ENCODE data around the gene RAB14.

The RAB14 gene

DNA sequence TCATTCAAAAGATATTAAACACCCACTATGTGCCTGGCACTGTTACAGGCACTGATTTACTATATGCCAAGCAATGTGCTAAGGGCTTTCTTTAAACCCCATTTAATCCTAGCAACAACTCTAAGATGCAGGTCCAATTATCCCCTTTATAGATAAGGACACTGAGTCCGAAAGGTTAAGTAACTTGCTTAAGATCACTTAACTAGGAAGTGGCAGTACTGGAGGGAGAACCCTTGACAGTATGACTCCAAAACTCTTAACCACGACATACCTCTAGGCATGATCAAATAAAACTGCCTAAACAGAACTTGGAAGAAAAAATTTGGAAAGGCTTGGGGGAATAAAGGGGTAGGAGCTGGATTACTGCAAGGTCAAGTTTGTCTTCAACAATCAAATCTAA is 1.7 kb downstream of the RAB14 start:
- Histone ChIP-seq H3K27ac (peak overlapping the region in 6 of 11 experiments; percentile 1 to 97 (median 94); a peak in 8 of 22 replicates), H3K36me3 (no peaks in the 10 kb centered on the region; a peak in 1 of 22 replicates), H4K20me1 (peaks cover 63 to 66% (median 64%) of the 10 kb centered on the region in 11 experiments), H3K9me3 (replicated peaks in 1 of 11) (no peaks in the 10 kb centered on the region), H3K4me1 (peaks cover 27 to 62% (median 59%) of the 10 kb centered on the region in 10 experiments), H3K4me3 (peak overlapping the region; percentile 88 to 100 (median 98)), H3K9ac (peak overlapping the region; percentile 92 to 99 (median 96)), H3K4me2 (peak overlapping the region; percentile 86 to 99 (median 93)), H3K27me3 (no peaks in the 10 kb centered on the region)
- TF ChIP-seq Cebpa-rat (IDR thresholded peaks at IDR 0.05) = no peak

DNA sequence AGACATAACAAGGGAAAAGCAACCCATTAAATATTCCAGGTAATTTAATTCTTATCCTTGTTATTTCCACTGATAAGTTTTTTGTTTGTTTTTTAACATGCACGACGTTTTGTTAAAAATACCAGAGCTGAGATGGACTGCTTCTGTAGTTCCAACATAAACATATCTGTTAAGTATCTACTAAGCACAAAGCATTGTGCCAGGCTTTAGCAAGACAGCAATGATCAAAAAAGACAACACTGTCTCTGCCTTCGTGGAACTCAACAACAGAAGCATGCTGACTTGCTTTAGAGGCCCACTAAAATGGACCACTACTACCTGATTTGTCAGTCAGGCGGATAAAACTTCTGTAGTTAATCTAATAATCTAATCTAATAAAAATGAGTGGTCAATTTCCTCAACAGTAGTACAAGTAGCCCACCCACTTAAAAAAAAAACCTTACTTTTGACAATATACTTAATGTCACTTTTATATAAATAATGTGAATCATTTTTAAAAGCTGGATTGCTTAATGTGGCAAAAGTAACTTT is 3.1 kb downstream of the RAB14 start:
- TF ChIP-seq Cebpa-rat (IDR thresholded peaks at IDR 0.05) = no peak
- H3K27ac ChIP-seq = no peak overlapping the region
- H3K4me3 ChIP-seq = peak overlapping the region in 4 of 10 experiments; percentile 88 to 99 (median 98); a peak in 3 of 20 replicates
- H3K27me3 ChIP-seq = no peaks in the 10 kb centered on the region
- H3K36me3 ChIP-seq = no peaks in the 10 kb centered on the region; a peak in 1 of 22 replicates
- H3K4me2 ChIP-seq = peak overlapping the region; percentile 86 to 99 (median 93)
- H3K9ac ChIP-seq = peak overlapping the region in 7 of 11 experiments; percentile 7 to 99 (median 95); a peak in 6 of 22 replicates
- H3K4me1 ChIP-seq = peaks cover 34 to 73% (median 68%) of the 10 kb centered on the region in 10 experiments
- H3K9me3 ChIP-seq (replicated peaks in 1 of 11) = no peaks in the 10 kb centered on the region
- H4K20me1 ChIP-seq = peaks cover 76 to 79% (median 78%) of the 10 kb centered on the region in 11 experiments

DNA sequence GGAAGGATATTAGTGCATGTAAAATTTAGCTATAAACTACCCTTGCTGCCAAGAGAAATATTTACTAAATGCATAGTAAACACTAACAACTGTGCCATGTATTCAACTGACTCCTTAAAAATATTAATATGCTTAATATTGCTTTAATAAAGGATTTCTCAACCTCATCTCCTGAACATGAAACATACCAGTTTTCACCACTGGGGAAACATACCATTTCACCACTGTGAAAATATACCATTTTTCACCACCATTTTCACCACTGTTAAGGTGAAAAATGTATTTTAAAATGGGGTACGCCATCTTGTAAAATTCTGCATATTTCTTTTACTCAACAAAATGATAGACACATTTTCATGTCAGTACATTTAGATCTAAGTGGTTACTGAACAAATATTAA is 4.5 kb downstream of the RAB14 start:
- no peak overlapping the region for H3K9ac ChIP-seq
- no peaks in the 10 kb centered on the region; a peak in 1 of 22 replicates for H3K36me3 ChIP-seq
- H4K20me1 ChIP-seq = peaks cover 91 to 93% (median 92%) of the 10 kb centered on the region in 11 experiments
- no peak overlapping the region for H3K4me3 ChIP-seq
- no peak for TF ChIP-seq Cebpa-rat (IDR thresholded peaks at IDR 0.05)
- H3K4me1 ChIP-seq = peaks cover 29 to 83% (median 77%) of the 10 kb centered on the region in 10 experiments
- H3K27me3 ChIP-seq = no peaks in the 10 kb centered on the region
- H3K4me2 ChIP-seq = peak overlapping the region in 9 of 11 experiments; percentile 28 to 99 (median 92); a peak in 14 of 22 replicates
- H3K9me3 ChIP-seq (replicated peaks in 1 of 11) = no peaks in the 10 kb centered on the region
- no peak overlapping the region for H3K27ac ChIP-seq

GRCh38 chr9:121196389-121196788 is 5.3 kb downstream of the RAB14 start:
- Histone ChIP-seq H3K4me1 (peaks cover 28 to 87% (median 82%) of the 10 kb centered on the region in 10 experiments), H4K20me1 (peaks cover 97 to 100% (median 99%) of the 10 kb centered on the region in 11 experiments), H3K9me3 (replicated peaks in 1 of 11) (no peaks in the 10 kb centered on the region), H3K9ac (no peak overlapping the region), H3K27me3 (no peaks in the 10 kb centered on the region), H3K36me3 (peaks cover 0 to 2% (median under 1%) of the 10 kb centered on the region in 11 experiments; a peak in 8 of 22 replicates), H3K4me3 (no peak overlapping the region), H3K4me2 (peak overlapping the region; percentile 12 to 99 (median 88); a peak in 16 of 22 replicates), H3K27ac (no peak overlapping the region)
- no peak for TF ChIP-seq Cebpa-rat (IDR thresholded peaks at IDR 0.05)

DNA sequence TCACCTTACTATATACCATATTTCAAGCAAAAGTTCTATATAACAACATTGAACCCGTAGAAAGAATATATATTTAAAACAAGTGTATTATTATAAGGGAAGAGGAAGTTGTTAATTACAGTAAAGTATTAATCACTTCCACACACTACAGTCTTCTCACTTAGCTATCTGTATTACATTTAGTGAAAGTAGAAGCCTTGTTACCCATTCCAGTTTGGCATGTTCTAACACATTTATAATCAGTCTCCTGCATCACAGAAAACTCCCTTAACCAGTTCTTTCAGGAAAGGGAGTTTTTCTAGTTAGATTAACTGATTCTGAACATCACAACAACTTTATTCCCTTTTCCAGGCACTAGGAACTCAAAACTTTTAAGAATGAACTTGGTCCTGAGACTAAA is 6.9 kb downstream of the RAB14 start:
- Histone ChIP-seq H3K4me3 (no peak overlapping the region), H4K20me1 (peaks cover 94 to 100% (median 100%) of the 10 kb centered on the region in 11 experiments), H3K9me3 (replicated peaks in 1 of 11) (no peaks in the 10 kb centered on the region), H3K4me1 (peaks cover 25 to 95% (median 81%) of the 10 kb centered on the region in 10 experiments), H3K36me3 (peaks cover 1 to 18% (median 12%) of the 10 kb centered on the region in 11 experiments; a peak in 19 of 22 replicates), H3K27ac (no peak overlapping the region), H3K9ac (peak overlapping the region in 1 of 11 experiments; percentile 8; a peak in 1 of 22 replicates), H3K4me2 (peak overlapping the region in 7 of 11 experiments; percentile 1 to 99 (median 34); a peak in 10 of 22 replicates), H3K27me3 (no peaks in the 10 kb centered on the region)
- no peak for TF ChIP-seq Cebpa-rat (IDR thresholded peaks at IDR 0.05)

DNA sequence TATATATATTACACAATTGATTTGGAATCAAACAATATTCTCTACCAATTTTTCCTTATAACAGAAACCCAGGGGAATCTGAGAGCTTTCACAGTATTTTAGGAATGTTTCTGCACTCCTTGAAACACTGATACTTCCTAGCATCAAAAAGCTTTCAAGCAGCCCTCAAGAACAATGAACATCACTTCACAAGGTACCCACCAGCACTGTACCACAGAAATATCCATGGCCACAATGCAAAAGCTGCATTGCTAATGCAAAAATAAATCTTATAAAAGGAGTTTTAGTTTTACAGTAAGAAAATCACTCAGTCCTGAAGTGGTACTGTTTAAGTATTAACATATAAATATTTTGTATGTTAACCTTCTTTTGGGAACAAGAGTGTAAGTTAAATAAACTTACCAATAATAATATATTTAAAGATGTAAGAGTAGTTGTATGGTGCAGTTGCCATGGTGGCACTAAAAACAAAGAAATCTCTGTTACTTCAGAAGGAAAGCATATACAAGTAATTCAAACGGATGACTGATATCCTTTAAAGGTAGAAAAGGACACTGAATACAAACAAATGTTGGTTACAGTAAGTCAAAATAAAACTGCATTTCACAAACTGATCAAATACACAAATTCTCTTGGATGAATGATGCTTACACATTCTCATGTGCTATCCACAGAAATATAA is 8.6 kb downstream of the RAB14 start:
- peaks cover 9 to 35% (median 23%) of the 10 kb centered on the region in 11 experiments; a peak in 19 of 22 replicates for H3K36me3 ChIP-seq
- no peaks in the 10 kb centered on the region for H3K9me3 ChIP-seq (replicated peaks in 1 of 11)
- H3K4me1 ChIP-seq = peaks cover 18 to 79% (median 65%) of the 10 kb centered on the region in 10 experiments
- H3K9ac ChIP-seq = peak overlapping the region in 1 of 11 experiments; percentile 43; a peak in 1 of 22 replicates
- TF ChIP-seq Cebpa-rat (IDR thresholded peaks at IDR 0.05) = no peak
- H3K27ac ChIP-seq = peak overlapping the region in 1 of 11 experiments; percentile 25; a peak in 1 of 22 replicates
- H3K27me3 ChIP-seq = no peaks in the 10 kb centered on the region
- H3K4me2 ChIP-seq = peak overlapping the region in 7 of 11 experiments; percentile 14 to 46 (median 21); a peak in 9 of 22 replicates
- H4K20me1 ChIP-seq = peaks cover 84 to 100% (median 100%) of the 10 kb centered on the region in 11 experiments
- H3K4me3 ChIP-seq = no peak overlapping the region

GRCh38 chr9:121192518-121192917 is 9.2 kb downstream of the RAB14 start:
- no peaks in the 10 kb centered on the region for H3K9me3 ChIP-seq (replicated peaks in 1 of 11)
- peaks cover 78 to 100% (median 97%) of the 10 kb centered on the region in 11 experiments for H4K20me1 ChIP-seq
- H3K36me3 ChIP-seq = peaks cover 13 to 40% (median 28%) of the 10 kb centered on the region in 11 experiments; a peak in 19 of 22 replicates
- no peak overlapping the region for H3K9ac ChIP-seq
- H3K4me1 ChIP-seq = peaks cover 14 to 73% (median 59%) of the 10 kb centered on the region in 10 experiments
- TF ChIP-seq Cebpa-rat (IDR thresholded peaks at IDR 0.05) = no peak
- H3K4me2 ChIP-seq = peak overlapping the region in 6 of 11 experiments; percentile 10 to 34 (median 18); a peak in 9 of 22 replicates
- no peak overlapping the region for H3K4me3 ChIP-seq
- no peaks in the 10 kb centered on the region for H3K27me3 ChIP-seq
- H3K27ac ChIP-seq = no peak overlapping the region

DNA sequence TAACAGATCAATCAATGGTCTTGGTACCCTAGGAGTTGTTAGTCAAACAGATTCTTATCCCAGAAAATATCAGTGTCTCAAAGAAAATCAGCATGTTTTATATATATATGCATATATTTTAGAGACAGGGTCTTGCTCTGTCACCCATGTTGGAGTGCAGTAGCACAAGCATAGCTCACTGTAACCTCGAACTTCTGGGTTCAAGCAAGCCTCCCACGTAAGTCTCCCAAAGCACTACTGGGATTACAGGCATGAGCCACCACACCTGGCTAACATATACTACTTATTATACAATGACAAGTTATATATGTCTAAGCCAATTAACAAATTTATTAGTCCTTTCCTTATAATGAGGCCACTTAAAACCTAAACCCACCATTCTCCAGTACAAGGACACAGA is 10.4 kb downstream of the RAB14 start:
- Histone ChIP-seq H3K27me3 (no peaks in the 10 kb centered on the region), H3K4me3 (no peak overlapping the region), H3K9ac (no peak overlapping the region), H3K4me1 (peaks cover 10 to 64% (median 46%) of the 10 kb centered on the region in 10 experiments), H3K9me3 (replicated peaks in 1 of 11) (no peaks in the 10 kb centered on the region), H3K36me3 (peaks cover 19 to 53% (median 40%) of the 10 kb centered on the region in 11 experiments; a peak in 20 of 22 replicates), H3K4me2 (peak overlapping the region in 5 of 11 experiments; percentile 0 to 40 (median 33); a peak in 6 of 22 replicates), H4K20me1 (peaks cover 65 to 100% (median 96%) of the 10 kb centered on the region in 11 experiments), H3K27ac (no peak overlapping the region)
- no peak for TF ChIP-seq Cebpa-rat (IDR thresholded peaks at IDR 0.05)

DNA sequence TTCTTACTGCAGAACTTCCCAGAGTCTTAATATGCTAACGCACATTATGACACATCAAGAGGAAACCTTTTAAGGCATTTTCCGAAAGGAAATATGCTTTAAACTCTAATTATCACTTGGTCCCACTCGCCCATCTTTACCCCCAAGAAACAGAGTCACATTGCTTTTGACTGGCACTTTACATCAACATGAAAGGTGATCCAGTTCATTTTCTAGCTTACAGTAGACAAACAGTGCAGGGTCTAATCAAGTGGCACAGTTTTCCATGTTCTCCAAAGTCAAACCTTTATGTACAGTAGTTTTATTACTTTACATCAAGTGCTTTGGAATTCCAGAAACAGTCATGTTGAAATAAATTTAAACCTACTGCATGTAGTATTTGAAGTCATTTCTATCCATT is 12.0 kb downstream of the RAB14 start:
- H3K27ac ChIP-seq = no peak overlapping the region
- peaks cover 14 to 64% (median 32%) of the 10 kb centered on the region in 10 experiments for H3K4me1 ChIP-seq
- no peak for TF ChIP-seq Cebpa-rat (IDR thresholded peaks at IDR 0.05)
- no peak overlapping the region for H3K9ac ChIP-seq
- no peak overlapping the region for H3K4me3 ChIP-seq
- peaks cover 31 to 69% (median 56%) of the 10 kb centered on the region in 11 experiments for H3K36me3 ChIP-seq
- H3K27me3 ChIP-seq = no peaks in the 10 kb centered on the region
- H3K9me3 ChIP-seq (replicated peaks in 1 of 11) = no peaks in the 10 kb centered on the region
- peaks cover 65 to 100% (median 96%) of the 10 kb centered on the region in 11 experiments for H4K20me1 ChIP-seq
- no peak overlapping the region for H3K4me2 ChIP-seq
